Measurements from ENCODE around the gene OR6S1.

The OR6S1 gene

GRCh38 chr14:20659813-20660395 lies 18.4 kb upstream of the OR6S1 start:
- TF ChIP-seq POLR2A (IDR thresholded peaks at IDR 0.05; ENCODE audit: extremely low read depth, insufficient read length), result no peak
- TF ChIP-seq CTCF (IDR thresholded peaks at IDR 0.05; ENCODE audit: low read depth, low read length), result no peak
- no peak for TF ChIP-seq MYC (IDR thresholded peaks at IDR 0.05; ENCODE audit: low read depth, low read length)
- no peak for TF ChIP-seq MAX (IDR thresholded peaks at IDR 0.05; ENCODE audit: low read depth, low read length)
- no peak overlapping the region for H3K4me3 ChIP-seq (ENCODE audit: low read depth, low read length)
- DNase-seq (ENCODE audit: low read depth), result no peak

- no peak for TF ChIP-seq POLR2A (IDR thresholded peaks at IDR 0.05; ENCODE audit: extremely low read depth, insufficient read length)
- TF ChIP-seq MAX (IDR thresholded peaks at IDR 0.05; ENCODE audit: low read depth, low read length), result no peak
- no peak for TF ChIP-seq CTCF (IDR thresholded peaks at IDR 0.05; ENCODE audit: low read depth, low read length)
- TF ChIP-seq MYC (IDR thresholded peaks at IDR 0.05; ENCODE audit: low read depth, low read length), result no peak
- DNase-seq (ENCODE audit: low read depth), result no peak
- H3K4me3 ChIP-seq (ENCODE audit: low read depth, low read length), result no peak overlapping the region
These were observed 17.8 kb upstream of the OR6S1 start for GRCh38 chr14:20659336-20659735.

- TF ChIP-seq CTCF (IDR thresholded peaks at IDR 0.05; ENCODE audit: low read depth, low read length) (no peak), POLR2A (IDR thresholded peaks at IDR 0.05; ENCODE audit: extremely low read depth, insufficient read length) (no peak), MYC (IDR thresholded peaks at IDR 0.05; ENCODE audit: low read depth, low read length) (no peak), MAX (IDR thresholded peaks at IDR 0.05; ENCODE audit: low read depth, low read length) (no peak)
- no peak overlapping the region for H3K4me3 ChIP-seq (ENCODE audit: low read depth, low read length)
- no peak for DNase-seq (ENCODE audit: low read depth)
These were observed 16.8 kb upstream of the OR6S1 start for GRCh38 chr14:20658246-20658645.

GRCh38 chr14:20657216-20658211 lies 16.0 kb upstream of the OR6S1 start:
- DNase-seq (ENCODE audit: low read depth), result no peak
- TF ChIP-seq MYC (IDR thresholded peaks at IDR 0.05; ENCODE audit: low read depth, low read length), result no peak
- peak; percentile 13 for TF ChIP-seq CTCF (IDR thresholded peaks at IDR 0.05; ENCODE audit: low read depth, low read length)
- no peak overlapping the region for H3K4me3 ChIP-seq (ENCODE audit: low read depth, low read length)

- no peak for DNase-seq (ENCODE audit: low read depth)
- H3K4me3 ChIP-seq (ENCODE audit: low read depth, low read length), result no peak overlapping the region
- TF ChIP-seq MAX (IDR thresholded peaks at IDR 0.05; ENCODE audit: low read depth, low read length) (no peak), POLR2A (IDR thresholded peaks at IDR 0.05; ENCODE audit: extremely low read depth, insufficient read length) (no peak), CTCF (IDR thresholded peaks at IDR 0.05; ENCODE audit: low read depth, low read length) (no peak), MYC (IDR thresholded peaks at IDR 0.05; ENCODE audit: low read depth, low read length) (no peak)
These were observed 14.8 kb upstream of the OR6S1 start for GRCh38 chr14:20656274-20656673.

Data from NB4 (cell line).